ENCODE measurements around the gene ECE1.

ECE1 gene

DNA sequence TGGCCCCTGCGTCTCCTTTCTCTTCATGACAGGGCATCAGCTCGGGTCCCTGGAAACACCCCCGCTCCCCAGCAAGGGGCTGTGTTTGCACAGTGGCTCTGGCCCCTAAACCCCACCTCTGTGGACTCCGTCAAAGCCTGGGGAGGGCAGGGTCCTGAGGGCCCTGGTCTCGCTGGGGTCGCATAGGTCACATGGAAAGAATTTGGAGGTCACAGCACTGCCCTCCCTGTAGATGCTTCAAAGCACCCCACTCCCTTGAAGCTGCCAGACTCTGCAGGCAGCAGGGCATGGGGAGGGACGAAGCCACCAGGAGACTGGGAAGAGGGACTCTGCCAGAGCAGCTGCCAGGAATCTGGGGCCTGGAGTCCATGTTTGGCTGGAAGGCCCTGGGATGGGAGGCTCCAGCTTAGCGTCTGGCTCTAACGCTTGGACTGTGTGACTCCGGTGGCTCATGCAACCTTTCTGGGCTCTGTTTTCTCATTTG, 36.6 kb upstream of the ECE1 start:
- DNase-seq = no peak
- Histone ChIP-seq H3K4me3 (ENCODE audit: low read depth, low read length) (no peak overlapping the region), H3K27me3 (replicated peaks) (no peaks in the 10 kb centered on the region), H3K36me3 (replicated peaks) (no peaks in the 10 kb centered on the region), H3K27ac (no peak overlapping the region)
- no peak for TF ChIP-seq CTCF (IDR thresholded peaks at IDR 0.05; ENCODE audit: low read depth, low read length, missing control alignments)
- in situ Hi-C loops (cut with HindIII; ENCODE audit: low pct_ligation_motif_present, low sequenced_read_pairs) = no loop called here

- no peak overlapping the region for H3K4me3 ChIP-seq (ENCODE audit: low read depth, low read length)
- no peaks in the 10 kb centered on the region for H3K36me3 ChIP-seq (replicated peaks)
- peak overlapping the region; percentile 83 for H3K27ac ChIP-seq
- no peak for TF ChIP-seq CTCF (IDR thresholded peaks at IDR 0.05; ENCODE audit: low read depth, low read length, missing control alignments)
- in situ Hi-C loops (cut with HindIII; ENCODE audit: low pct_ligation_motif_present, low sequenced_read_pairs) = no loop called here
- no peak for DNase-seq
- H3K27me3 ChIP-seq (replicated peaks) = no peaks in the 10 kb centered on the region
These were observed 35.6 kb upstream of the ECE1 start for GRCh38 chr1:21325731-21326387.

GRCh38 chr1:21325231-21325718, 35.0 kb upstream of the ECE1 start:
- no peak for TF ChIP-seq CTCF (IDR thresholded peaks at IDR 0.05; ENCODE audit: low read depth, low read length, missing control alignments)
- H3K27ac ChIP-seq = peak overlapping the region; percentile 83
- no peaks in the 10 kb centered on the region for H3K27me3 ChIP-seq (replicated peaks)
- H3K36me3 ChIP-seq (replicated peaks) = no peaks in the 10 kb centered on the region
- in situ Hi-C loops (cut with HindIII; ENCODE audit: low pct_ligation_motif_present, low sequenced_read_pairs) = no loop called here
- H3K4me3 ChIP-seq (ENCODE audit: low read depth, low read length) = no peak overlapping the region
- DNase-seq = no peak

- Histone ChIP-seq H3K27ac (peak overlapping the region; percentile 83), H3K36me3 (replicated peaks) (no peaks in the 10 kb centered on the region), H3K27me3 (replicated peaks) (no peaks in the 10 kb centered on the region), H3K4me3 (ENCODE audit: low read depth, low read length) (no peak overlapping the region)
- TF ChIP-seq CTCF (IDR thresholded peaks at IDR 0.05; ENCODE audit: low read depth, low read length, missing control alignments) = no peak
- in situ Hi-C loops (cut with HindIII; ENCODE audit: low pct_ligation_motif_present, low sequenced_read_pairs) = no loop called here
- DNase-seq = peak; percentile 88
These were observed 34.3 kb upstream of the ECE1 start for GRCh38 chr1:21324368-21325141.

DNA sequence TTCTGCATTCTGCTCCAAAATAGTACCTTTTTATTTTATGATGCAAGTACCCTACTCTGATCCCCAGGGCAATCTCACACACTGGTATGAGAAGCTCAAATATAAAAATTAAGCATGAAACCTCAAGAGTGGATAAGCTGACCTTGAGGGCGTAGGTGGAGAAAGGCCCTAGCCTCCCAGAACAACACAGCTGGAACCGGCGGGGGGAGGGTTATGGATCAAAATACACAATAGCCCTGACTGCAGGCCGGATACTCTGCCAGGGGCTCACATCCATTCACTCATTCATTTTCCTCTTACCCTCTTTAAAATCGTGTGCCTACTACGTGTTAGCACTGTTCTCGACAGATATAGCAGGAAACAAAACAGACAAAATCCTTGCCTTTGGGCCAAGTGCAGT, 32.8 kb upstream of the ECE1 start:
- H3K27ac ChIP-seq = peak overlapping the region; percentile 54
- no peaks in the 10 kb centered on the region for H3K36me3 ChIP-seq (replicated peaks)
- H3K27me3 ChIP-seq (replicated peaks) = no peaks in the 10 kb centered on the region
- no peak overlapping the region for H3K4me3 ChIP-seq (ENCODE audit: low read depth, low read length)
- in situ Hi-C loops (cut with HindIII; ENCODE audit: low pct_ligation_motif_present, low sequenced_read_pairs) = no loop called here
- DNase-seq = no peak
- TF ChIP-seq CTCF (IDR thresholded peaks at IDR 0.05; ENCODE audit: low read depth, low read length, missing control alignments) = no peak

Measured in brain microvascular endothelial cell (primary cell).